GM19239 (cell line): ENCODE data around the gene SRF.

Experiments
- DNase-seq: peaks from one replicate; pipeline ENCODE4 v3.0.0; 2011; ENCODE audit warnings: low spot score; ENCODE audit not compliant: insufficient read length
- FAIRE-seq: peaks from 2 replicates; lab custom pipeline; 2011; peaks lifted over from hg19 to GRCh38; lab: Jason Lieb, UNC

SRF gene

GRCh38 chr6:43146709-43147688 is 24.1 kb upstream of the SRF start:
- no peak for FAIRE-seq
- no peak for DNase-seq

DNA sequence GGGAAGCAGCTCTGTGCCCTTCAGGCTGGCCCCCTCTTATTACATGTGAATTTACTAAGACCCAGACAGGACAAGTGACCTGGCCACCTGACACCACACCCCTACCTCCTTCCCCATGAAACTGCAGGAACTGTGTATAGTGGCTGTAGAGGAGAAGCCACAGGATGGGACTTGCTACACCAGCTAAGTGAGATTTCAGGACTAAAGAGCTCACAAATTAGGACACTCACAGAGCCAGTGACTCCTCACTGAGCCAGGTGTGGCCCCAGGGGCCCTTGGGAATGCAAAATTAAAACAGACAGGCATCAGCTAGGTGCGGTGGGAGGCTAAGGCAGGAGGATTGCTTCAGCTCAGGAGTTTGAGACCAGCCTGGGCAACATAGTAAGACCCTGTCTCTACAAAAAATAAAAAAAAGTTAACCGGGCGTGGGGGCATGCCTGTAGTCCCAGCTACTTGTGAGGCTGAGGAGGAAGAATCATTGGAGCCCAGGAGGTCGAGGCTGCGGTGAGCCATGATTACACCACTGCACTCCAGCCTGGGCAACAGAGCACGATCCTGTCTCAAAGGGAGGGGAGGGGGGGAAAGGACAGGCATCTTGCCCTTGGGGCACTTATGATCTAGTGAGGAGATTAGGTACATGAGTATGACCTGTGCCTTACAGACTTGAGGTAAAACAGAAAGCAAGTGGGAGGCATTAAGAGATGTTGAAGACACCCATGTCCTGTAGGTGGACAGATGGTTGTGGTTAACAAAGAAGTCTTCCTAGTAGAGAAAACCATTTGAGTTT is 23.2 kb upstream of the SRF start:
- FAIRE-seq (no peak), DNase-seq (no peak)

DNA sequence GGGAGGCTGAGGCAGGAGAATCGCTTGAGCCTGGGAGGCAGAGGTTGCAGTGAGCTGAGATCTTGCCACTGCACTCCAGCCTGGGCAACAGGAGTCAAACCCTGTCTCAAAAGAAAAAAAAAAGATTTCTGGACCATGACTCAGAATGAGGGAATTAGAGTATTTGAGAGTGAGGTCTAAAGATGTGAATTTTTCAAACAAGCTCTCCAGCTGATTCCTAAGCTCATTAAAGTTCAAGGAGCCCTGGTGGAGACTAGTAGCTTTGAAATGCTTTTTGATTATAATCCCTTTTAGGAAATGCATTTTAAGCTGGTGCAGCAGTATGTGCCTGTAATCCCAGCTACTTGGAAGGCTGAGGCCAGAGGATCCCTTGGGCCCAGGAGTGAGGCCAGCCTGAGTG is 21.8 kb upstream of the SRF start:
- DNase-seq (no peak), FAIRE-seq (no peak)

DNA sequence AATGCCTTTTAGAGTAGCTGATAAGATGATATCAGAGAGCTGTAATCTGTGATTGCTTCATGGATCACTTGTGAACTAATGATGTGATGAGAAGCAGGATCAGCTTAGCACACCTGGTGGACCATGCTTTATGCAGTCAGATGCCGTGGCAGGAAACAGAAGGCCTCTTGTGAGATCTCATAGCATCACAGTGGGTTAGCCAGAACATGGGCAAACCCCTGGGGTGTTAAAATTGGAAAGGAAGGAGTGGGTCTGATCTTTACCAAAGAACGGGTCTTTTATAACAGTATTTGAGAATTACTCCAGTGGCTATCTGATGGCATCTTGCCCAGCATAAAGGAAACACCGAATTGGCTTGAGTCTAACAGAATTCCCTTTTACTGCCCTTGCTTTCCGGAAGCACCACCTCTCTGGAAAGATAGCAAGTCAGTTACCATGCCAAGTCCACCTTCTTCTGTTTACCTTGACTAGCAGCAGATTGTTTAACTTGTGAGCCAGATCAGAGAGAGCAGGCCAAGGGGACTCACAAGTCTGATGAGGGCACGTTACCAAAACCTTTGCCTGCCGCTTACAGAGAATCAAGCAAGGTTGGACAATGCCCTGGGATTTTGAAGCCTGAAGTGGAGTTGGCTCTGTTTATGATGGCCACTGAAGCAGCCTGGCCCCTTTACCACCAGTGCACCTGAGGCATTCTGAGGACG is 20.9 kb upstream of the SRF start:
- DNase-seq (no peak), FAIRE-seq (no peak)

DNA sequence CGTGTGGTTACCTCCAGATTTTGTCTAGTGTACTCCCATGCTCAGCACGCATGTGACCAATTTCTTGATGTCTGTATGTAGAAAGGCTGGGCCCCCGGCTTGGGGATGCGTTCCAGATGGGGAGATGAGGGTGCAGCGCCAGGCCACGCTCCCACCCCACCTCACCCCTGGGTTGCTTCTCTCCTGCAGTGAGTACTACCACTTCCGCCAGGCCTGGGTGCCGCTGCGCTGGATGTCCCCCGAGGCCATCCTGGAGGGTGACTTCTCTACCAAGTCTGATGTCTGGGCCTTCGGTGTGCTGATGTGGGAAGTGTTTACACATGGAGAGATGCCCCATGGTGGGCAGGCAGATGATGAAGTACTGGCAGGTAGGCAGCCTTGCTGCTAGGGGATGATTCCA is 11.5 kb upstream of the SRF start:
- no peak for DNase-seq
- FAIRE-seq = no peak

DNA sequence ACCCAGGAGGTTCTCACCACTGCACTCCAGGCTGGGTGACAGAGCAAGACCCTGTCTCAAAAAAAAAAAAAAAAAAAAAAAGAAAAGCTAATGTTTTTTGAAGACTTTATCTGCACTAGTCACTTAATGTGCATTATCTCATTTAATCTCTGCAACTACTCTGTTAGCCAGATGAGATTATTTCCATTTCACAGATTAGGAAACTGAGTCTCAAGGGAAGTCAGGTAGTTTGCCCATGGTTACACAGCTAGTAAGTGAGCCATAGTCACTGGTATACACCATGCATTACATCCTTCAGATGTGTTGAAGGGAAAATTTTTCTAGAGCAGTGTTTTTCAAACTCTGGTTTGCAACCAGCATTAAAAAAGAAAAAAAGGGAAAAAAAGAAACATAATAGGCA is 7.2 kb upstream of the SRF start:
- DNase-seq (no peak), FAIRE-seq (no peak)

DNA sequence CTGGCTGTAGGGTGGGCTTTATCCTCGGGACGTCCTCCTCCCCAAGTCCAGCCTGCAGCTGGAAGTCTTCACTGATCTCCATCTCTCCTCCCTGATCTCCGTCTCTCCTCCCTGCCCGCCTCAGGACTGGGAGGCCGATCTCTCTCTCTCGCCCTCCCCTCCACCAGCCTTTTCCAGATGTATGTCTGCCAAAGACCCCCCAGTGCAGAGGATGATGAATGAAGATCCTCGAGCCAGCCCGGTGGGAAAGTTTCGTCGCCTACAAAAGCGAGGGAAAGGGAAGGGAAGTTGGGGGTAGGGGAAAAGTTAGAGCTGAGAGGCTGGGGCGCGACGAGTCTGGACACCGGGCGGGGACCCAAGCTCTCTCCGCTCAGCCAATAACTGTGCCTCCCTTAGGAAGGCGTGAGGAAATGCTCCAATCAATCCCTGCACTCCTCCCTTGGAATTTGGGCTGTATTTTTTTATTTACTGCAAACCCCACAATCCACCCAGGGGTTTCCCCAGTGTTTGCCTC is 595 bp upstream of the SRF start:
- FAIRE-seq (no peak), DNase-seq (no peak)

- no peak for FAIRE-seq
- DNase-seq = no peak
Observed at GRCh38 chr6:43171707-43172103, 636 bp downstream of the SRF start.

DNA sequence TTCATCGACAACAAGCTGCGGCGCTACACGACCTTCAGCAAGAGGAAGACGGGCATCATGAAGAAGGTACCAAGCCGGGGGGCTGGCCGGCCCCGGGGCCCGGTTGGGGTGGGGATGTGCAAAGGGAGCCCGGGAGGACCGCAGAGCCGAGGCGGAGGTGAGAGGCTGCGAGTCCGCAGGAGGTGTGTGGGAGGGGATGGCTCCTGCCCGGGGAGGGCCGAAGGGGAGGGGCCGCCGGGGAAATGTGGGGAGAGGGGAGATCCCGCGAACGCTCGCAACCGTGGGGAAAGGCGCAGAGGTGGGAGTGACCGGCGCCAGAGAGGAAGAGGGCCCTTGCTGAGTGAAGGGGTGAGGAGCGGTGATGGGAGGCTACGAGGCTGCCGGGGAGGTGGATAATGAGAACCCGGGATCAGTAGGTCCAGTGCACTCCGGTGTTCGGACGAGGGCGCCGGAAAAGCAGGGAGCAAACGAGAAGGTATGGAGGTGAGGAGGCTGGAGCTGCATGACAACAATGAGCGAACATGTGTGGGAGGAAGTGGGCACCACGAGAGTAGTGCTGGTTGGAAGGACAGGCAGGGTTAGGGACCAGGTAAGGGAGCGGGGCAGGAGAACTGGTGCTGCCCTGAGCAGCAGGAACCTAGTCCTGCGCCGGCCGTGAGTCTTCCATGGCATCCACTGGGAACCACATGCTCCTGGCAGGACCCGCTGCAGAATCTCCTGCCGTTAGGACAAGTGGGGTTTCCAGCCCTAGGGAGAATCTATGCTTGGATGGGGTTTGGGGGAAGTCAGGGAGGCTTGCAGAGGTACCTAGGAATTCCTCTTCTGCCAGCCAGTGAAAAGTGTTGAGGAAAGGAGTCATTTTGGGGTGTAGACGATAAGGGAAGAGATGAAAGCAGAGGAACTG is 1.3 kb downstream of the SRF start:
- FAIRE-seq (no peak), DNase-seq (no peak)

DNA sequence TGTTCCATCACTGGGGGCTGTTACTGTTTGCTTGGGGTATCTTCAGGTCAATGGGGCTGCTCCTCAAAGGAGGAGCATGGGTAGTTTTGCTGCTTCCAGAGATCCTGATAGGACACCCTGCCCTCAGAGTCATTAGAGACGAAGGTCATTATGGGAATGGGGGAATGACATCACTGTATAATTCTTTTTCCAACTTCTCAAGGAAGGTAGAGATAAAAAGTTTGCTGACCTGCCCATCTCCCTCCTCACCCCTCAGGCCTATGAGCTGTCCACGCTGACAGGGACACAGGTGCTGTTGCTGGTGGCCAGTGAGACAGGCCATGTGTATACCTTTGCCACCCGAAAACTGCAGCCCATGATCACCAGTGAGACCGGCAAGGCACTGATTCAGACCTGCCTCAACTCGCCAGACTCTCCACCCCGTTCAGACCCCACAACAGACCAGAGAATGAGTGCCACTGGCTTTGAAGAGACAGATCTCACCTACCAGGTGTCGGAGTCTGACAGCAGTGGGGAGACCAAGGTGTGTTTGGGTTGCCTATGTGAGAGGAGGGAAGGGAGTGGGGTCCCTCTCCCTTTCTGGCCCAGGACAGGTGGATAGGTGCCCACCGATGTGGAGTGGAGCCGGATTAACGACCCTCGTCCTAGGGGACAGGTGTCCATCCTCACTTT is 2.7 kb downstream of the SRF start:
- no peak for FAIRE-seq
- no peak for DNase-seq

GRCh38 chr6:43174263-43175112 is 3.4 kb downstream of the SRF start:
- FAIRE-seq (peak; percentile 99), DNase-seq (peak; percentile 96)

DNA sequence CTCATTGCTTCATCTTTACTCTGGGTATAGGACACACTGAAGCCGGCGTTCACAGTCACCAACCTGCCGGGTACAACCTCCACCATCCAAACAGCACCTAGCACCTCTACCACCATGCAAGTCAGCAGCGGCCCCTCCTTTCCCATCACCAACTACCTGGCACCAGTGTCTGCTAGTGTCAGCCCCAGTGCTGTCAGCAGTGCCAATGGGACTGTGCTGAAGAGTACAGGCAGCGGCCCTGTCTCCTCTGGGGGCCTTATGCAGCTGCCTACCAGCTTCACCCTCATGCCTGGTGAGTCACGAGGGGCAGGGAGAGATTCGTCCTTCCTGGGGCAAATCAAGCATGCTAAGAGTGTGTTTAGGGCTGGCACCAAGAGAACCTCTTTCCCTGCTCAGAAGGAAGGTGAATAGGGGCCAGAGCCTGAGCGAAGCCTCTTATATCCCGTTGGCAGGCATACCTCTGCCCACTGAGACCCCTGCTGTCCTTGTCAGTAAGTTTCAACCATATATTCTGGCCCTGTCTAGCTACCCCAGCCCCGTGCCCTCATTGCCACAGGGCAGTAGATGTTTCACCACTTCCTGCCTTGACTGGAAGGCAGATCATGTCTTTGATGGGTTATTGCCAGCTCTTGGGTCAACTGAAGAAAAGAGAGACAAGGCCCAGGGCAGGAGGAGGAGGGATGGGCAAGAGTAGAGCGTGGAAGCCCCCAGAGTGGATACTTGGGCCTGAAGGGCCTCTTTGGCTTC is 4.8 kb downstream of the SRF start:
- FAIRE-seq (no peak), DNase-seq (no peak)

GRCh38 chr6:43176423-43176786 is 5.3 kb downstream of the SRF start:
- FAIRE-seq (no peak), DNase-seq (no peak)

GRCh38 chr6:43178150-43178549 is 7.1 kb downstream of the SRF start:
- FAIRE-seq (no peak), DNase-seq (no peak)

- FAIRE-seq (no peak), DNase-seq (no peak)
Observed at GRCh38 chr6:43178951-43179830, 8.1 kb downstream of the SRF start.

DNA sequence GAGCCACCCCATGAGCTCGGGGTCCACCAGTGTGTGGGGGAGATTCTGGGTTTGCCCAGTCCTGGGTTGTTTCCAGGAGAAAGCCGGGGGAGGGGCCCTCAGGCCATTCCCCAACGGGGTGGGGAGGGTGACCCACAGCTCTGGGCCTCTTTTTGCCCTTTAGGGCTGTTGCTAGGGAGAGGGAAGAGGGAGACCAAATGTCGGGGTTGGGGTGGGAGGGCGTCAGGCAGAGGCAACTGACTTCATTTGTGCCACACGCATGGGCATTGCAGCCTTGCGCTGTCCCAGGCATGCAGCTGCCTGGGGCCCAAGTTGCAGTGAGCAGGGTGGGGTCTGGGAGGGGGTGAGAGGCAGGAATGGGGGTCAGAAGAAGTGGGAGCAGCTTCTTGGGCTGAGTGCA is 9.0 kb downstream of the SRF start:
- FAIRE-seq = no peak
- DNase-seq = no peak

DNA sequence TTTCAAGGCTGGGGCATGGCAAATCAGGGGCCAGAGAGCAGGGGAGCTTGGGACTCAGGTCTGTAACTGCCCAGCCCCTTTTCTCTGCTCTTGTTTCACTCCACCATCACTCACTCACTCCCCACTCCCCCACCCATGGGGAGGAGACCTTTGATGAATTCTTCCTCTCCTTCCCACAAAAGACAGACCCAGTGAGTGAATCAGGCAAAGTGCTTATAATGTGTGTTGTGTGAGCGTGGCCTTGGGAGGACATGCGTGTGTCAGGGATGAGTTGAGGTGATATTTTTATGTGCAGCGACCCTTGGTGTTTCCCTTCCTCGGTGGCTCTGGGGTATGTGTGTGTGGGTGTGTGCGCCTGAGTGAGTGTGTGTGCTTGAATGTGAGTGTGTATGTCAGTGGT is 9.9 kb downstream of the SRF start:
- DNase-seq (no peak), FAIRE-seq (no peak)
